Ovary (tissue), 9 donors: ENCODE results near the gene TNFRSF25. TPM values are rescaled to one million over a fixed set of nuclear protein-coding genes. Genes with fewer than 3 reads are reported as not detected.

Source experiments
- DNase-seq, 5 donors: peaks; one replicate each; pipeline ENCODE4 v3.0.0-alpha.2; 2019 to 2020
- H3K27ac ChIP-seq, 2 donors: fragments of 200-600 bp; one replicate each; pipeline versions ENCODE4 v1.5.1 to v1.8.0; 2019 to 2022
- H3K27me3 ChIP-seq: fragments of 200-600 bp; one replicate; pipeline ENCODE4 v1.8.0; 2022
- H3K36me3 ChIP-seq: fragments of 200-600 bp; sonication (generic); one replicate; pipeline ENCODE4 v1.5.1; 2019
- H3K4me1 ChIP-seq: one replicate; pipeline ENCODE4 v1.8.1; 2013; ENCODE audit warnings: mild to moderate bottlenecking, moderate library complexity; ENCODE audit not compliant: insufficient read depth
- H3K4me3 ChIP-seq: fragments of 200-600 bp; sonication (generic); one replicate; pipeline ENCODE4 v1.5.1; 2017
- H3K9me3 ChIP-seq, 2 donors: fragments of 200-600 bp in 1 of 2; sonication (generic) in 1 of 2; one replicate each; pipeline versions ENCODE4 v1.5.1 to v1.8.1; 2013 to 2019; ENCODE audit warnings: mild to moderate bottlenecking in 1 of 2, moderate library complexity in 1 of 2
- CTCF ChIP-seq, 3 donors: fragments of 450-650 bp in 2 of 3; fragments of 200-600 bp in 1 of 3; IDR thresholded peaks; one replicate each; pipeline versions ENCODE4 v1.5.1 to v1.8.0; 2016 to 2022; ENCODE audit warnings: antibody characterized with exemption in 3 of 3, mild to moderate bottlenecking in 1 of 3
- EP300 ChIP-seq: sonication (generic); formaldehyde crosslinking; IDR thresholded peaks from one replicate; pipeline ENCODE4 v1.6.1; 2017; ENCODE audit warnings: antibody characterized with exemption
- POLR2A ChIP-seq: fragments of 450-650 bp; IDR thresholded peaks from one replicate; pipeline ENCODE4 v1.6.1; 2017; ENCODE audit warnings: antibody characterized with exemption, mild to moderate bottlenecking, moderate library complexity
- WGBS, 3 donors: extraction: QIAGEN DNeasy Blood & Tissue Kit in 1 of 3; methylation state at CpG; one replicate each; pipeline versions ENCODE4 v1.1.5 to v1.1.7; 2013 to 2017; 5-methylcytosine and 5-hydroxymethylcytosine counted together
- intact Hi-C, 4 donors: fragments of 100-400 bp; cut with DNase I; formaldehyde crosslinking; loops; one replicate each; pipeline versions ENCODE4 v1.11.0 to v1.15.1; 2022 to 2023
- polyA plus RNA-seq, 2 donors: library from polyadenylated mRNA; stranded (reverse); fragments of 200-250 nt in 1 of 2; fragments of 350-450 nt in 1 of 2; fragmentation: Illumina TruSeq in 1 of 2; extraction: RNeasy Lipid Tissue Mini Kit (QIAGEN cat#74804) in 1 of 2; gene quantifications; one replicate each; pipeline ENCODE4 v1.2.3, GENCODE V29; 2013 to 2014
- total RNA-seq, 7 donors: library from RNA; depleted of rRNA in 2 of 7; stranded (reverse); fragments of >200 nt in 2 of 7; fragmentation: NEBNext Ultra II Directional in 3 of 7; extraction: Animal tissue kit (Norgen Biotek cat#: 25700) in 3 of 7; gene quantifications; one replicate each; pipeline versions ENCODE4 v1.1.0 to v1.2.4, GENCODE V29; 2016 to 2023
- donor health status: DM: no; HTN: no; CAD: no; lungs with moderate emphysema.
- donor health status: DM: no; HTN: no; CAD: no.
- donor health status: Bipolar disorder and iron deficiency.
- donor health status: DM: yes; HTN: yes; CAD: no.
- donor health status: DM: no; HTN: no; CAD: no.
- donor health status: DM: yes; HTN: yes; CAD: no.

Gene TNFRSF25
- total and polyA plus RNA-seq, 9 donors, result 1.7 to 13.1 (median 7.7) TPM

- TF ChIP-seq CTCF (IDR thresholded peaks at IDR 0.05), result no peak
- TF ChIP-seq POLR2A, result no peak
- no peak for TF ChIP-seq EP300
- no peaks in the 10 kb centered on the region for H3K9me3 ChIP-seq
- intact Hi-C loops, result no loop called here
- no peak overlapping the region for H3K4me3 ChIP-seq
- 84 to 92% (median 87%) methylated on average over 7 of the region's 7 CpGs for WGBS, 3 donors
- H3K36me3 ChIP-seq, result no peaks in the 10 kb centered on the region
- DNase-seq, result no peak
- no peaks in the 10 kb centered on the region for H3K27me3 ChIP-seq
- no peak overlapping the region for H3K27ac ChIP-seq
- no peaks in the 10 kb centered on the region for H3K4me1 ChIP-seq
These were observed 6.0 kb upstream of the TNFRSF25 start for GRCh38 chr1:6471970-6472368.

- Histone ChIP-seq H3K9me3 (no peaks in the 10 kb centered on the region), H3K4me1 (no peaks in the 10 kb centered on the region), H3K4me3 (no peak overlapping the region), H3K36me3 (no peaks in the 10 kb centered on the region), H3K27ac (no peak overlapping the region), H3K27me3 (no peaks in the 10 kb centered on the region)
- no peak for TF ChIP-seq CTCF (IDR thresholded peaks at IDR 0.05)
- no peak for TF ChIP-seq POLR2A
- TF ChIP-seq EP300, result no peak
- intact Hi-C loops, result no loop called here
- WGBS, 3 donors, result 78 to 84% (median 82%) methylated on average over 67 of the region's 67 CpGs
- DNase-seq, result no peak
These were observed 5.4 kb upstream of the TNFRSF25 start for GRCh38 chr1:6471086-6471969.

GRCh38 chr1:6470132-6471085 is 4.4 kb upstream of the TNFRSF25 start:
- no peak overlapping the region for H3K4me3 ChIP-seq
- H3K9me3 ChIP-seq, result no peaks in the 10 kb centered on the region
- H3K27me3 ChIP-seq, result no peaks in the 10 kb centered on the region
- DNase-seq, result no peak
- no peak overlapping the region for H3K27ac ChIP-seq
- TF ChIP-seq CTCF (IDR thresholded peaks at IDR 0.05), result no peak
- TF ChIP-seq EP300, result no peak
- TF ChIP-seq POLR2A, result no peak
- H3K36me3 ChIP-seq, result no peaks in the 10 kb centered on the region
- H3K4me1 ChIP-seq, result no peaks in the 10 kb centered on the region
- intact Hi-C loops, result no loop called here
- WGBS, 3 donors, result 79 to 86% (median 80%) methylated on average over 59 to 67 of the region's 67 CpGs

GRCh38 chr1:6468729-6469461 is 2.9 kb upstream of the TNFRSF25 start:
- Histone ChIP-seq H3K27me3 (no peaks in the 10 kb centered on the region), H3K4me1 (no peaks in the 10 kb centered on the region), H3K4me3 (no peak overlapping the region), H3K9me3 (no peaks in the 10 kb centered on the region), H3K27ac (no peak overlapping the region), H3K36me3 (no peaks in the 10 kb centered on the region)
- intact Hi-C loops, result no loop called here
- 90 to 93% (median 90%) methylated on average over 13 of the region's 13 CpGs for WGBS, 3 donors
- no peak for DNase-seq
- TF ChIP-seq POLR2A, result no peak
- TF ChIP-seq EP300, result no peak
- TF ChIP-seq CTCF (IDR thresholded peaks at IDR 0.05), result no peak
